Activated T-cell treated with anti-CD3 and anti-CD28 coated beads, Interleukin-2, amount 50 U/mL, for 72 hours (primary cell): ENCODE measurements around the gene ADO. TPM values are rescaled to one million over a fixed set of nuclear protein-coding genes. Genes with fewer than 3 reads are reported as not detected.

Experiments
- ATAC-seq, 2 donors: fragments of 150-1000 bp; cut with Tn5 transposase; replicated peaks in 1 of 2; 2 replicates each; pipeline ENCODE4 v1.10.0; 2021; ENCODE audit warnings: moderate library complexity in 2 of 2, mild to moderate bottlenecking in 1 of 2
- DNase-seq, 2 donors: peaks; one replicate each; pipeline ENCODE4 v3.0.0; 2021 to 2022; ENCODE audit warnings: mixed read lengths in 1 of 2
- H3K27ac Mint-ChIP-seq: one replicate; pipeline ENCODE4 v1.8.0; 2022; ENCODE audit warnings: mild to moderate bottlenecking, moderate library complexity, mixed read lengths
- H3K27me3 Mint-ChIP-seq: one replicate; pipeline ENCODE4 v1.8.0; 2022; ENCODE audit warnings: low read depth, mixed read lengths
- H3K36me3 Mint-ChIP-seq, 2 donors: one replicate each; pipeline ENCODE4 v1.8.0; 2022; ENCODE audit warnings: mixed read lengths in 2 of 2, mild to moderate bottlenecking in 1 of 2; ENCODE audit not compliant: insufficient read depth in 2 of 2
- H3K4me1 Mint-ChIP-seq: one replicate; pipeline ENCODE4 v1.8.0; 2022; ENCODE audit warnings: low read depth, mixed read lengths
- H3K4me3 Mint-ChIP-seq, 2 donors: one replicate each; pipeline ENCODE4 v1.8.0; 2022; ENCODE audit warnings: mild to moderate bottlenecking in 2 of 2, mixed read lengths in 2 of 2, moderate library complexity in 2 of 2
- H3K9me3 Mint-ChIP-seq, 2 donors: one replicate each; pipeline ENCODE4 v1.8.0; 2022; ENCODE audit warnings: mixed read lengths in 2 of 2
- total RNA-seq, 2 donors: library from RNA; stranded (reverse); gene quantifications; one replicate each; pipeline ENCODE4 v1.2.3, GENCODE V29; 2022

ADO gene
- total RNA-seq, 2 donors from 2014 or later, result 26.3 to 33.4 TPM

DNA sequence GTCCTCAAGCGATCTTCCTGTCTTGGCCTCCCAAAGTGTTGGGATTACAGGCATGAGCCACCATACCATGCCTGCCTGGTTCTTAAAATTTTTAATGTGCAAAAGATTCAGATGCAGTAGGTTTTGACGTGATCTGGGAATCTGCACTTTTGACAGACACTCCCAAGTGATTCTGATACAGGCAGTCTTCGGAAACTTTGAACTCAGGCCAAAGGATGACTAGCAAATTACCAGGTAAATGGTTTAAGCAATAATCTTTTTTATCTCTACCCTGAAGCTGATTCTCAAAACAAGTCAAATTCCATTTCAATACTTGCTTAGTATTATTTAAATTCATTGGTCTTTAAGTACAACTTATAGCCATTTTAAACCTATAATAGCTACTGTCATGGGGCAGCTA is 2.6 kb upstream of the ADO start:
- no peaks in the 10 kb centered on the region for H3K9me3 Mint-ChIP-seq
- DNase-seq (no peak), ATAC-seq (no peak)
- no peak overlapping the region for H3K27ac Mint-ChIP-seq
- peaks cover 17% of the 10 kb centered on the region for H3K4me1 Mint-ChIP-seq
- H3K4me3 Mint-ChIP-seq, result no peak overlapping the region
- H3K36me3 Mint-ChIP-seq, result peaks cover 3 to 4% of the 10 kb centered on the region in 2 donors
- peaks cover 34% of the 10 kb centered on the region for H3K27me3 Mint-ChIP-seq

DNA sequence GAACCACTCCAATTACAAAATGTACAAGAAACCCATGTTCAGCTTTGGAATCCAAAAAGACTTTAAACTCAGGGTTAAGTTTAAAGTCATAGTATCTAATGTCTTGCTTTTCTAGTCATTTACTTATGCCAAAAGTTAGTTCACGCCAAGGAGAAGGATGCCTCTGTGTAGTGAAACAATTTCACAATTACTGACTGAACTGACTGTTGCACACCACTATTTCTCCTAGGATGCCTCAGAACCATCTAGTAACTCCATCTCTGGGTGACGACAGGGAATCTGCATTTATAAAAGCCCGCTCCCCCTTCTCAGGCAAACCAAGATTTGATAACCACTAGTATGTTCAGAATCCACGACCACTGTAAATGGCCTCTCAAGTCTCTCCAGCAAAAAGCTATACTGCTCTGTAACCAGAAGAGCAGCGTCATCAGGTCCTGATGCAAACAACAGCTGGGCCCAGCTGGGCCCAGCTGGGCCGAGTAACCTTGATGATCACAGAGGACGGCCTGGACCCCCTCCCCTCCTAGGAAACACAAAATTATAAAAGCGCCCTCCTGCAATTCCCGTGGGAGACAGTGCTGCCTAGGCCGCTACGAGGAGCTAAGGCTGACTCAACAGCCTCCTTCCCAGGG is 680 bp upstream of the ADO start:
- no peaks in the 10 kb centered on the region for H3K9me3 Mint-ChIP-seq
- ATAC-seq, result no peak
- H3K27ac Mint-ChIP-seq, result peak overlapping the region; percentile 100
- H3K4me3 Mint-ChIP-seq, result peak overlapping the region; percentile 82 to 97
- no peak for DNase-seq
- H3K36me3 Mint-ChIP-seq, result peaks cover 6 to 11% of the 10 kb centered on the region in 2 donors
- peaks cover 14% of the 10 kb centered on the region for H3K27me3 Mint-ChIP-seq
- peaks cover 36% of the 10 kb centered on the region for H3K4me1 Mint-ChIP-seq

DNA sequence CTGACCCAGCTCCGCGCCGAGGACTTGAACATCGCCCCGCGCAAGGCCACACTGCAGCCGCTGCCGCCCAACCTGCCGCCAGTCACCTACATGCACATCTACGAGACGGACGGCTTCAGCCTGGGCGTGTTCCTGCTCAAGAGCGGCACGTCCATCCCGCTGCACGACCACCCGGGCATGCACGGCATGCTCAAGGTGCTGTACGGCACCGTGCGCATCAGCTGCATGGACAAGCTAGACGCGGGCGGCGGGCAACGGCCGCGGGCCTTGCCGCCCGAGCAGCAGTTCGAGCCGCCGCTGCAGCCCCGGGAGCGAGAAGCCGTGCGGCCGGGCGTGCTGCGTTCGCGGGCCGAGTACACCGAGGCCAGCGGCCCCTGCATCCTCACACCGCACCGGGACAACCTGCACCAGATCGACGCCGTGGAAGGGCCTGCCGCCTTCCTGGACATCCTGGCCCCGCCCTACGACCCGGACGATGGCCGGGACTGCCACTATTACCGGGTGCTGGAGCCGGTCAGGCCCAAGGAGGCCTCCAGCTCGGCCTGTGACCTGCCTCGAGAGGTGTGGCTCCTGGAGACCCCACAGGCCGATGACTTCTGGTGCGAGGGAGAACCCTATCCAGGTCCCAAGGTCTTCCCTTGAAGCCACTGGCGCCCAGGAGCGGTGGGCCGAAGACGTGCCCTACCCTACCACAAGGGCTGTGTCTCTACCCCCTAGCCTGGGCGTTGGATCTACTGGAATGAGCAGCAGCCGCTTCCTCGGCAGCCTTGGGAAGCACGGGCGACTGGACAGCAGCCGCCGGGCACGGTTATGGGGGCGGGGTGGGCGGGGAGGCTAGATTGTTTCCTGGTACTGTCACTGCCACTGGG is 945 bp downstream of the ADO start:
- Mint-ChIP-seq H3K27me3 (peaks cover 5% of the 10 kb centered on the region), H3K9me3 (no peaks in the 10 kb centered on the region), H3K36me3 (peaks cover 6 to 11% of the 10 kb centered on the region in 2 donors), H3K27ac (peak overlapping the region; percentile 93), H3K4me3 (peak overlapping the region; percentile 90 to 98), H3K4me1 (peaks cover 51% of the 10 kb centered on the region)
- ATAC-seq, result peak in 1 of 2 donors; percentile 22
- peak; percentile 10 to 26 for DNase-seq

DNA sequence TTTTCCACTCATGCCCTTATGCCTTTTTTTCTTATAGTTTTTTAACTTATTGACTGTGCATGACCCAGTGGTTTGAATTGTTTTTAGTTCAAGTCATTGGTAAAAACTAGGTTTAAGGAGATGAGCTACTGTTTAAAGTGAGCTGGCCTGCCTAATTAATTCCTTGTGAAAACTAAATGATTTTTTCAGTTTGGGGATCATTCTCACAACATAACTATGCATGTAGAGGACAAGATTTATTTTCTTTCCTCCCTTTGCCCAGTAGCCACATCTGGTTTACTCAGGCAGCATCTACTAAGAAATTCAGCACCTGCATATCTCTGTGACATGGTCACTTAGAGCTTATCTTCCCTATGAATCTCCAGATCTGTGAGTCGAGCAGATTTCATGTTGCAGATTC is 1.7 kb downstream of the ADO start:
- Mint-ChIP-seq H3K4me1 (peaks cover 59% of the 10 kb centered on the region), H3K4me3 (peak overlapping the region; percentile 90 to 98), H3K36me3 (peaks cover 6 to 11% of the 10 kb centered on the region in 2 donors), H3K27me3 (no peaks in the 10 kb centered on the region), H3K9me3 (no peaks in the 10 kb centered on the region), H3K27ac (peak overlapping the region; percentile 93)
- ATAC-seq, result no peak
- DNase-seq, result no peak

DNA sequence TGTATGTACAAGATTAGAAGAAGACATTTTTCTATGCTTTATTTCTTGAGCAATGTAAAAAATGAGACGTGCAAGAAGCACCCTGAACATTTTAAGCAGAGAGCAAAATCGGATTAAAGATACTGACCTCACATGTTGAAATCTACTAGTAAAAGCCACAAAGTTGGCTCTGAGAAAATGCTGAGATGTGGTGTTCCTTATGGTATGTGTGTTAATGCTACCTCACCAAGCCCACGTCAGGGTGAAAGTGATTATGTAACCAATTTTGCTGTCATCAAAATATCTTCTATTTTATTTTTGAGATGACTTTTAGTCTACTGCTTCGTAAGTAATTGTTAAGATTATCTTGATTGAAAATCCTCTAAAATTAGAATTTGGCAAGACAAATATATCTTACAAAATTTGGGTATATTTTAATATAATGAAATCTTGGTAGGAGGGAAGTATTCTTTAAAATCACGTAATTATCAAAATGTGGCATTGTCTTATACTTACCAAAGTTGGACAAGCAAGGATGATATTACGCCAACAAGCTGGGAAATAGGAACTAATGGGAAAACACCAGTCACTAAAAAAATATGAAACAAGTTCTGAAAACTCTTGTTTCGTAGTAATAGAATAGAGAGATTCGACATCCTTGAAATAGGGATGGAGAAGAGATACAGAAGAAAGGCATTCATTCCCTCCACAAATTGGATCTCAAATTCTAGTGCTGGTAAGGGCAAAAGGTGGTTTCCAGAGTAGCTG is 5.8 kb downstream of the ADO start:
- H3K9me3 Mint-ChIP-seq, result no peaks in the 10 kb centered on the region
- DNase-seq (no peak), ATAC-seq (no peak)
- H3K27ac Mint-ChIP-seq, result peak overlapping the region; percentile 51
- H3K36me3 Mint-ChIP-seq, result peaks cover 27 to 32% of the 10 kb centered on the region in 2 donors
- no peaks in the 10 kb centered on the region for H3K27me3 Mint-ChIP-seq
- peak overlapping the region in 1 of 2 donors; percentile 87 for H3K4me3 Mint-ChIP-seq
- peaks cover 86% of the 10 kb centered on the region for H3K4me1 Mint-ChIP-seq

DNA sequence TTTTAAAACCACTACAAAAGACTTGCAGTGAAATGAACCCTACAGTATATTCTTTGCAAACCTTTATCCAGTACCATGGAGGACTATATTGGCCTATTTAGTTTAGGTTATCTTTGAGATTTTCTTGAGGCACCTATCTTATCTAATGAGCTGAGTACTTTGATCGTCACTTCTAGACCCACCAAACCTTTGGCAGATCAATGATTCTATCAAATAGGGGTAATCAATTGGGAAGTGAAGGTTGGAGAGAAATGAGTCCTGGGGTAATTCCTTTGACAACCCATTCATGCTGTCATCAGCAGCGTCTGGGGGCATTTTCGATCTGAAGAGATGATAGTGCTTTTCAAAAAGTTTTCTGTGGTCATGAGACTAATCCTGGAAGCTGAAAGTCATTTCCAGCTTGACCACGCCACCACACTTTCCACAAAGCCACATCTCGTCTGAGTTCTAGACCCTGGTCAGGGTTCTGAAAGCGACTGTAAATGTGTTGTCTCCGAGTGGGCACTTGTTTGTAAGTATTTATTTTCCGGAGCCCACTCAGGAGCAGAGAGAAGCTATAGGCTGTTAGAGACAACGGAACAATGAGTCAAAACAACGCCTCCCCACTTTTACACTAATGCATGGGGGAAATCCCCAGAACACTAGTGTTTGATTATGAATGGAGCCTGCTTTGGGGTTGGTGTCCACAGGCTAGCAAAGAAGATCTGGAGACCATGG is 6.8 kb downstream of the ADO start:
- no peaks in the 10 kb centered on the region for H3K27me3 Mint-ChIP-seq

DNA sequence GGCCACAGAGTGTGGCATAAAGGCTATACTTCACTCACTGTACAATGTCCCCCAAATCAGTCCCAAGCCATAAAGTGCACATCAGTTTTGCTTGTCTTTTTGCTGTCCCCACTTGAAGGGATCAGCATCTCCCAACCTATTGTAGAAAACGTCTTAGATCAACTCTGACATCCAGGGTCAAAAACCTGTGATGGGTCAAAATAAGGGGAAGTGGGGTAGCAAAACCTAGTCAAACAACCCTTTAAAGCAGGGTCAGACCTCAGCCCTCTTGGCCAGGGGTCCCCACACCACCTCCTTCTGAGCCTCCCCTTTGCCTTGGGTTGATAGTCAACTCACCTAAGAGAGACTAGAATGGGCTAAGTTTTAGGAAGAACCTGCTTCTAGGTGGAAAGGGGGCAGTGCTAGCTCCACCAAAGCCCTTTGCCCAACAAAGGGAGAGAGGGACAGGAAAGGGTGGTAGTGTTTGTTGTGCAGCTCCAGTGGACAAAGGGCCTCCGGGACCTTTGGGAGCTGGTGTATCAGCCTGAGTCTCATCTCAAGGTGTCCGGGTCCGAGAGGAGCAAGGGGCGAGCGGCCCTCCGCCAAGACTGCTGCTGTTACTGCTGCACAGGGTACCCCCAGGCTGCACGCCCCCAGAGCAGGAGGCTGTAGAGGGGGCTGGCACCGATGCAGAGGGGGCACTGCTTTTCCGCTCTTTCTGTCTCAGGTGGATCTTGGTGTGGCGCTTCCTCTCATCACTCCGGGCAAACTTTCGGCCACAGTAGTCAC is 8.3 kb downstream of the ADO start:
- ATAC-seq (no peak), DNase-seq (peak in 1 of 2 donors; percentile 9)
- Mint-ChIP-seq H3K36me3 (peaks cover 32 to 34% of the 10 kb centered on the region in 2 donors), H3K9me3 (no peaks in the 10 kb centered on the region), H3K27ac (peak overlapping the region; percentile 19), H3K27me3 (no peaks in the 10 kb centered on the region), H3K4me1 (peaks cover 80% of the 10 kb centered on the region), H3K4me3 (peak overlapping the region; percentile 92)

More for the DNA sequence above, 6.8 kb downstream of the ADO start:
- Mint-ChIP-seq H3K27ac (peak overlapping the region; percentile 92), H3K4me1 (peaks cover 87% of the 10 kb centered on the region), H3K36me3 (peaks cover 36% of the 10 kb centered on the region in 2 donors), H3K4me3 (peak overlapping the region; percentile 87 to 92), H3K9me3 (no peaks in the 10 kb centered on the region)
- ATAC-seq (peak; percentile 76 to 78), DNase-seq (peak; percentile 88 to 91)

DNA sequence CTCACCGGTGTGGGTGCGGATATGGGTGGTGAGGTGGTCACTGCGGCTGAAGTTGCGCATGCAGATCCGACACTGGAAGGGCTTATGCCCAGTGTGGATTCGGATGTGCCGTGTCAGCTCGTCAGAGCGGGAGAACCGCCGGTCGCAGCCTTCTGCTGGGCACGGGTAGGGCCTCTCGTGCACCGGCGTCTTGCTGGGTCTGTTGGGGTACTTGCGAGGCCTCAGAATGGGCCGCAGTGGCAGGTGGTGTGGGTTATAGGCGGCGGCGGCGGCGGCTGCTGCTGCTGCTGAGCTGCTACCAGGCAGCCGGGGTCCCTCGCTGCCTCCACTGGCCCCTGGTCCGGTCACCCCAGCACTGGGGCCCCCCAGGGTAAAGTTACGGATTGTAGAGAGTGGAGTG is 8.9 kb downstream of the ADO start:
- H3K36me3 Mint-ChIP-seq, result peaks cover 30 to 34% of the 10 kb centered on the region in 2 donors
- ATAC-seq, result no peak
- no peaks in the 10 kb centered on the region for H3K27me3 Mint-ChIP-seq
- no peak overlapping the region for H3K27ac Mint-ChIP-seq
- DNase-seq, result no peak
- peak overlapping the region; percentile 92 for H3K4me3 Mint-ChIP-seq
- H3K4me1 Mint-ChIP-seq, result peaks cover 80% of the 10 kb centered on the region
- no peaks in the 10 kb centered on the region for H3K9me3 Mint-ChIP-seq

DNA sequence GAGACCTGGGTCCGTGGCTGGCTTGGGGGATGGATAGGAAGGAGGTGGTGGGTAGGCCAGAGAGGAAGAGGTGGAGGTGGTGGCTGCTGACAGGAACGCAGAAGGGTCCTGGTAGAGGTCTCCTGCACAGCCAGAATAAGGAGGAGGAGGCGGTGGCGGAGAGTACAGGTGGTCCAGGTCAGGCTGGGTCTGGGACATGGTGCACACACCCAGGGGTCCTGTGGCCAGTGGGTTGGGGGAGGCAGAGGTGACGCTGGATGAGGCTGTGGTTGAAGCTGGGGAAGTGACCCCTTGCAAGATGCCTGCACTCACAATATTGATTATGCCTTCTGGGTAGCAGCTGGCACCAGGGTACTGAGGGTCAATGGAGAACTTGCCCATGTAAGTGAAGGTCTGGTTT is 9.5 kb downstream of the ADO start:
- DNase-seq (peak; percentile 9 to 12), ATAC-seq (no peak)
- H3K4me3 Mint-ChIP-seq, result peak overlapping the region; percentile 92
- H3K4me1 Mint-ChIP-seq, result peaks cover 76% of the 10 kb centered on the region
- peak overlapping the region; percentile 95 for H3K27ac Mint-ChIP-seq
- H3K9me3 Mint-ChIP-seq, result no peaks in the 10 kb centered on the region
- no peaks in the 10 kb centered on the region for H3K27me3 Mint-ChIP-seq
- peaks cover 28 to 31% of the 10 kb centered on the region in 2 donors for H3K36me3 Mint-ChIP-seq

DNA sequence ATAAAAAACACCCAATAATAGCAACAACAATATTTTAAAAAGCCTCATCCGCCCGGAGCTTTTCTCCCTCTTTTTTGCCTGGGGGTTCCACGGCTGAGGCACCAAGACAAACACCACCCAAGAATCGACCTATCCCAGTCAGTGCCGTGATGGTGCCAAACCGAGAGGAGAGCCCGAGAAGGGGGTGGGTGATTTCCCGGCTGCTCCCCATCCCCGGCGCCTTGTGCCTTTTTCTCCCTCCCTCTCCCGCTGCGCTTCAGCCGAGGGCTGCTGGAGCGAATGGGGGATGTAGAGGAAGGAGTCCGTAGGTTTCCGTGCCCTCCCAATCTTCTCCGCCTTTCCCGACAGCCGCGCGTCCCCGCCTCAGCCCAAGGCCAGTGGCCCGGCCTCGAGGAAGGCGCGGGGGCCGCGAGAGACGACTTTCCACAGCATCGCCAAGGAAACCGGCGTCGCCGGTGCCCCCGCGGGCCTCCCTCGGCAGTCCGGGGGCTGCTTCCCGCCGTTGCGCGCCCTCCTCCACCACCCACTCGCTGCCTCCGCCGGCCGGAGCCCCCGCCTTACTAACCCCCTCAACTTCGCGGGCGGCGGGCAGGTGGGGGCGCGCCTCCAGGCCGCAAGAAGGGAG is 10.3 kb downstream of the ADO start:
- peaks cover 76% of the 10 kb centered on the region for H3K4me1 Mint-ChIP-seq
- H3K36me3 Mint-ChIP-seq, result peaks cover 28 to 31% of the 10 kb centered on the region in 2 donors
- H3K27me3 Mint-ChIP-seq, result peaks cover 6% of the 10 kb centered on the region
- H3K4me3 Mint-ChIP-seq, result peak overlapping the region; percentile 92
- H3K9me3 Mint-ChIP-seq, result no peaks in the 10 kb centered on the region
- ATAC-seq (no peak), DNase-seq (peak; percentile 30 to 35)
- peak overlapping the region; percentile 95 for H3K27ac Mint-ChIP-seq

DNA sequence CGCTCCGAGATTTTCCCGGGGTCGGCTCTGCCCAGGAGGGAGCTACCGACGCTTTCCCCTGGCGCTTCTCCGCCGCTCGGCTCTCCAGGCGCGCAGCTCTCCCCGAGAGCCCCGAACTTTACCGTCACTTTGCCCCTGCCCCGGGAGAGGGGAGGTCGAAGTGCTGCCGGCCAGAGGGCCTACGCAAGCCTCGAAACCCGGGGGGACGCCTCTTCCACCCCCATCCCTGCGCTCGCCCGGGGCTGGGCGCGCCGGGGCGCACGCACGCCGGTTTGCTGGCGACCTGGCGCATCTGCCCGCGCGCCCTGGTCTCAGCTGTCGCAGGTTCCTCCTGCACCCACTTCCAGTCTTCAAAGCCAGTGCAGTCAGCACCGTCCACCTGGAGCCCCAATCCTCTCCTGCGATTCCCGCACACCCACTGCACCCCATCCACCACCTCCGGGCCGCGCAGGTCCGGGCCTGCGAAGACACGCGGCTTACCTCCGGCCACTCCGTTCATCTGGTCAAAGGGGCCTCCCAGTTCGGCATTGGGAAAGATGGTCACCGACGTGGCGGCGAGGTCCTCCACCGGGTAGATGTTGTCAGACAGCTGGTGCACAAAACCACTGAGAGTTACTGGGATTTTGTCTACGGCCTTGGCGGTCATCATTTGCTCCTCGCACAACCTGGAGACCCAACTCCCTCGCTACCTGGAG is 11.0 kb downstream of the ADO start:
- no peaks in the 10 kb centered on the region for H3K9me3 Mint-ChIP-seq
- H3K36me3 Mint-ChIP-seq, result peaks cover 28 to 31% of the 10 kb centered on the region in 2 donors
- H3K4me1 Mint-ChIP-seq, result peaks cover 69% of the 10 kb centered on the region

More for the DNA sequence above, 11.0 kb downstream of the ADO start:
- Mint-ChIP-seq H3K27ac (peak overlapping the region; percentile 96), H3K27me3 (peaks cover 13% of the 10 kb centered on the region), H3K4me3 (peak overlapping the region; percentile 92)
- no peak for ATAC-seq
- DNase-seq, result peak; percentile 41 to 42
